ENCODE results near the gene RNF151. TPM values are rescaled to one million over a fixed set of nuclear protein-coding genes. Genes with fewer than 3 reads are reported as not detected.

The RNF151 gene
- total and polyA plus RNA-seq, 10 of the 15 experiments (the other 5 are each of a cell fraction or from before 2014, with no cell fraction given): 0.17 to 0.56 TPM; not detected in 8

- TF ChIP-seq, protein P1, sequence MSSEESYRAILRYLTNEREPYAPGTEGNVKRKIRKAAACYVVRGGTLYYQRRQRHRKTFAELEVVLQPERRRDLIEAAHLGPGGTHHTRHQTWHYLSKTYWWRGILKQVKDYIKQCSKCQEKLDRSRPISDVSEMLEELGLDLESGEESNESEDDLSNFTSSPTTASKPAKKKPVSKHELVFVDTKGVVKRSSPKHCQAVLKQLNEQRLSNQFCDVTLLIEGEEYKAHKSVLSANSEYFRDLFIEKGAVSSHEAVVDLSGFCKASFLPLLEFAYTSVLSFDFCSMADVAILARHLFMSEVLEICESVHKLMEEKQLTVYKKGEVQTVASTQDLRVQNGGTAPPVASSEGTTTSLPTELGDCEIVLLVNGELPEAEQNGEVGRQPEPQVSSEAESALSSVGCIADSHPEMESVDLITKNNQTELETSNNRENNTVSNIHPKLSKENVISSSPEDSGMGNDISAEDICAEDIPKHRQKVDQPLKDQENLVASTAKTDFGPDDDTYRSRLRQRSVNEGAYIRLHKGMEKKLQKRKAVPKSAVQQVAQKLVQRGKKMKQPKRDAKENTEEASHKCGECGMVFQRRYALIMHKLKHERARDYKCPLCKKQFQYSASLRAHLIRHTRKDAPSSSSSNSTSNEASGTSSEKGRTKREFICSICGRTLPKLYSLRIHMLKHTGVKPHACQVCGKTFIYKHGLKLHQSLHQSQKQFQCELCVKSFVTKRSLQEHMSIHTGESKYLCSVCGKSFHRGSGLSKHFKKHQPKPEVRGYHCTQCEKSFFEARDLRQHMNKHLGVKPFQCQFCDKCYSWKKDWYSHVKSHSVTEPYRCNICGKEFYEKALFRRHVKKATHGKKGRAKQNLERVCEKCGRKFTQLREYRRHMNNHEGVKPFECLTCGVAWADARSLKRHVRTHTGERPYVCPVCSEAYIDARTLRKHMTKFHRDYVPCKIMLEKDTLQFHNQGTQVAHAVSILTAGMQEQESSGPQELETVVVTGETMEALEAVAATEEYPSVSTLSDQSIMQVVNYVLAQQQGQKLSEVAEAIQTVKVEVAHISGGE (CRISPR knock-in tag; IDR thresholded peaks at IDR 0.05): no peak
- TF ChIP-seq MYC (IDR thresholded peaks at IDR 0.05; ENCODE audit: insufficient read depth, insufficient read length, insufficient replicate concordance, low read length, severe bottlenecking) (no peak), ATF7 (IDR thresholded peaks at IDR 0.05; ENCODE audit: low read depth) (peak; percentile 30; the same call in 1 of the 2 replicates), TCF12 (IDR thresholded peaks at IDR 0.05; ENCODE audit: low read depth, low read length) (0 out of 2 replicates have a peak, but pooled peaks have one; percentile 9), RUNX3 (IDR thresholded peaks at IDR 0.05; ENCODE audit: low read length) (peak; percentile 83), RELA (IDR thresholded peaks at IDR 0.05; ENCODE audit: borderline replicate concordance, partially characterized antibody) (peak; percentile 13), NBN (IDR thresholded peaks at IDR 0.05) (peak; percentile 15; the same call in 1 of the 2 replicates), ZNF207 (IDR thresholded peaks at IDR 0.05; ENCODE audit: borderline replicate concordance) (no peak), SP1 (IDR thresholded peaks at IDR 0.05; ENCODE audit: low read depth, low read length) (peak; percentile 2)
- TF ChIP-seq, protein P2, sequence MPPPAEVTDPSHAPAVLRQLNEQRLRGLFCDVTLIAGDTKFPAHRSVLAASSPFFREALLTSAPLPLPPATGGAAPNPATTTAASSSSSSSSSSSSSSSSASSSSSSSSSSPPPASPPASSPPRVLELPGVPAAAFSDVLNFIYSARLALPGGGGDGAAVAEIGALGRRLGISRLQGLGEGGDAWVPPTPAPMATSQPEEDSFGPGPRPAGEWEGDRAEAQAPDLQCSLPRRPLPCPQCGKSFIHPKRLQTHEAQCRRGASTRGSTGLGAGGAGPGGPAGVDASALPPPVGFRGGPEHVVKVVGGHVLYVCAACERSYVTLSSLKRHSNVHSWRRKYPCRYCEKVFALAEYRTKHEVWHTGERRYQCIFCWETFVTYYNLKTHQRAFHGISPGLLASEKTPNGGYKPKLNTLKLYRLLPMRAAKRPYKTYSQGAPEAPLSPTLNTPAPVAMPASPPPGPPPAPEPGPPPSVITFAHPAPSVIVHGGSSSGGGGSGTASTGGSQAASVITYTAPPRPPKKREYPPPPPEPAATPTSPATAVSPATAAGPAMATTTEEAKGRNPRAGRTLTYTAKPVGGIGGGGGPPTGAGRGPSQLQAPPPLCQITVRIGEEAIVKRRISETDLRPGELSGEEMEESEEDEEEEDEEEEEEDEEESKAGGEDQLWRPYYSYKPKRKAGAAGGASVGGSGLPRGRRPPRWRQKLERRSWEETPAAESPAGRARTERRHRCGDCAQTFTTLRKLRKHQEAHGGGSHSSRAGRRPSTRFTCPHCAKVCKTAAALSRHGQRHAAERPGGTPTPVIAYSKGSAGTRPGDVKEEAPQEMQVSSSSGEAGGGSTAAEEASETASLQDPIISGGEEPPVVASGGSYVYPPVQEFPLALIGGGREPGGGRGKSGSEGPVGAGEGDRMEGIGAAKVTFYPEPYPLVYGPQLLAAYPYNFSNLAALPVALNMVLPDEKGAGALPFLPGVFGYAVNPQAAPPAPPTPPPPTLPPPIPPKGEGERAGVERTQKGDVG (CRISPR knock-in tag; IDR thresholded peaks at IDR 0.05): no peak
- TF ChIP-seq, protein P3, sequence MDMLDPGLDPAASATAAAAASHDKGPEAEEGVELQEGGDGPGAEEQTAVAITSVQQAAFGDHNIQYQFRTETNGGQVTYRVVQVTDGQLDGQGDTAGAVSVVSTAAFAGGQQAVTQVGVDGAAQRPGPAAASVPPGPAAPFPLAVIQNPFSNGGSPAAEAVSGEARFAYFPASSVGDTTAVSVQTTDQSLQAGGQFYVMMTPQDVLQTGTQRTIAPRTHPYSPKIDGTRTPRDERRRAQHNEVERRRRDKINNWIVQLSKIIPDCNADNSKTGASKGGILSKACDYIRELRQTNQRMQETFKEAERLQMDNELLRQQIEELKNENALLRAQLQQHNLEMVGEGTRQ (IDR thresholded peaks at IDR 0.05; ENCODE audit: borderline replicate concordance, low read depth, low read length): peak; percentile 90
These were observed 24.5 kb downstream of the RNF151 start (continued) for GRCh38 chr16:1991135-1991551.

Measured in GM12878 (cell line).